HepG2 (cell line): ENCODE results near the gene HELZ2. TPM values are rescaled to one million over a fixed set of nuclear protein-coding genes. Genes with fewer than 3 reads are reported as not detected.

Source experiments
- CHD2 ChIP-seq: IDR thresholded peaks from 2 replicates; pipeline ENCODE4 v1.6.1; 2011; ENCODE audit warnings: low read depth, low read length, improper control_type of control experiment
- FOXJ3 ChIP-seq: sonication (generic); formaldehyde crosslinking; IDR thresholded peaks from 2 replicates; pipeline ENCODE4 v1.4.0; 2020; ENCODE audit warnings: missing genetic modification reagents, mild to moderate bottlenecking, borderline replicate concordance
- GLI4 ChIP-seq: sonication (generic); formaldehyde crosslinking; IDR thresholded peaks from 2 replicates; pipeline ENCODE4 v1.5.1; 2020; ENCODE audit warnings: missing genetic modification reagents, mild to moderate bottlenecking, moderate library complexity, borderline replicate concordance
- KLF11 ChIP-seq: IDR thresholded peaks from 2 replicates; pipeline ENCODE4 v1.6.1; 2016; ENCODE audit warnings: missing compliant biosample characterization
- NFKB2 ChIP-seq: sonication (generic); formaldehyde crosslinking; IDR thresholded peaks from 2 replicates; pipeline ENCODE4 v1.4.0; 2020; ENCODE audit warnings: missing genetic modification reagents, borderline replicate concordance
- RXRA ChIP-seq: sonication (generic); formaldehyde crosslinking; IDR thresholded peaks from 2 replicates; pipeline ENCODE4 v1.5.1; 2020; ENCODE audit warnings: missing genetic modification reagents
- TP53 ChIP-seq: sonication (generic); formaldehyde crosslinking; conservative IDR thresholded peaks from 2 replicates; pipeline ENCODE4 v1.4.0; 2020; ENCODE audit warnings: missing genetic modification reagents
- ZFP1 ChIP-seq: IDR thresholded peaks from 2 replicates; pipeline ENCODE4 v1.6.1; 2016
- ZMAT3 ChIP-seq: sonication (generic); formaldehyde crosslinking; conservative IDR thresholded peaks from 2 replicates; pipeline ENCODE4 v1.7.0; 2021; ENCODE audit warnings: missing genetic modification reagents
- ZNF484 ChIP-seq: sonication (generic); formaldehyde crosslinking; IDR thresholded peaks from 2 replicates; pipeline ENCODE4 v1.5.1; 2020; ENCODE audit warnings: mild to moderate bottlenecking, low read depth, missing genetic modification reagents, borderline replicate concordance
- ZNF768 ChIP-seq: sonication (generic); formaldehyde crosslinking; IDR thresholded peaks from 2 replicates; pipeline ENCODE4 v1.4.0; 2020; ENCODE audit warnings: missing genetic modification reagents
- ZNF878 ChIP-seq: sonication (generic); formaldehyde crosslinking; IDR thresholded peaks from 2 replicates; pipeline ENCODE4 v1.8.1; 2023; ENCODE audit warnings: mild to moderate bottlenecking, missing genetic modification reagents, moderate library complexity
- polyA plus RNA-seq, 8 experiments: library from polyadenylated mRNA; depleted of rRNA in 3 of 8; stranded (reverse) in 7 of 8; unstranded in 1 of 8; fragments of >200 nt; fragmentation: Illumina TruSeq in 4 of 8; extraction: Trizol in 4 of 8; gene quantifications; 2 replicates each; pipeline versions ENCODE4 v1.2.1 to v1.2.3, GENCODE V29; 2011 to 2016; ENCODE audit warnings: low read depth in 4 of 8, missing spikeins in 1 of 8, mixed read lengths in 1 of 8; ENCODE audit not compliant: insufficient read depth in 1 of 8
- total RNA-seq, 5 experiments: library from RNA; depleted of rRNA; stranded (reverse); fragments of >200 nt; fragmentation: Illumina TruSeq; extraction: Trizol; gene quantifications; 2 replicates each; pipeline ENCODE4 v1.2.3, GENCODE V29; 2016; ENCODE audit warnings: low read depth in 1 of 5
- TF ChIP-seq, protein P1 (sequence below): sonication (generic); formaldehyde crosslinking; IDR thresholded peaks from one replicate; pipeline ENCODE4 v1.5.1; 2020; ENCODE audit warnings: mild to moderate bottlenecking, missing genetic modification reagents; ENCODE audit errors: not compliant biosample characterization
- TF ChIP-seq, protein P2 (sequence below): IDR thresholded peaks from 2 replicates; pipeline ENCODE4 v1.6.1; 2016; ENCODE audit warnings: mild to moderate bottlenecking, missing biosample characterization, missing genetic modification reagents
- TF ChIP-seq, protein P3 (sequence below): sonication (generic); formaldehyde crosslinking; IDR thresholded peaks from 2 replicates; pipeline ENCODE4 v1.5.0; 2020; ENCODE audit warnings: mild to moderate bottlenecking, missing genetic modification reagents
- TF ChIP-seq, protein P4 (sequence below): sonication (generic); formaldehyde crosslinking; IDR thresholded peaks from 2 replicates; pipeline ENCODE4 v1.8.0; 2023; ENCODE audit warnings: mild to moderate bottlenecking, missing genetic modification reagents

HELZ2 gene
- total and polyA plus RNA-seq, 2 of the 13 experiments (the other 11 are each of a cell fraction or from before 2014, with no cell fraction given): 9.6 to 10.1 TPM

DNA sequence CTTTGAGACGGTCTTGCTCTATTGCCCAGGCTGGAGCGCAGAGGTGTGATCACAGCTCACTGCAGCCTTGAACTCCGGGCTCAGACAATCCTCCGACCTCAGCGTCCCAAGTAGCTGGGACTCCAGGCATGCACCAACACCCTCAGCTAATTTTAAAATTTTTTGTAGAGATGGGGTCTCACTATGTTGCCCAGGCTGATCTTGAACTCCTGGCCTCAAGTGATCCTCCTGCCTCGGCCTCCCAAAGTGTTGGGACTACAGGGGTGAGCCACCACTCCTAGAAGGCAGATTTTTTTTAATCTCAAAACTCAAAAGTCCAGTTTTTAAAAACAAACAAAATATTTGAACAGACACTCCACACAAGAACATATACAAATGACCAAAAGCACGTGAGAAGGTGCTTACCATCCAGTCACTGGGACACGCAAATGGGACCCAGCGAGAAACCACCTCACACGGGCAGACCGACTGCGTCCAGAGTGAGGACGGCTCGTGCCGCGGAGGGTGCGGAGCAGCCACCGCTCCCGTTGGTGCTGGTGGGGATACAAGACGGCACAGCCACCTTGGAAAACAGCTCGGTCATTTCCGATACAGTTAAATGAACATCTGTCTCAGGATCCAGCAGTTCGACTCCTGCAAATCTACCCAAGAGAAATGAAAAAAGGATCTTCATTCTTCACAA is 8.5 kb upstream of the HELZ2 start (continued):
- peak; percentile 36; the same call in 1 of the 2 replicates for TF ChIP-seq NFKB2 (CRISPR knock-in tag)
- TF ChIP-seq TP53 (CRISPR knock-in tag): no peak
- TF ChIP-seq, protein P1, sequence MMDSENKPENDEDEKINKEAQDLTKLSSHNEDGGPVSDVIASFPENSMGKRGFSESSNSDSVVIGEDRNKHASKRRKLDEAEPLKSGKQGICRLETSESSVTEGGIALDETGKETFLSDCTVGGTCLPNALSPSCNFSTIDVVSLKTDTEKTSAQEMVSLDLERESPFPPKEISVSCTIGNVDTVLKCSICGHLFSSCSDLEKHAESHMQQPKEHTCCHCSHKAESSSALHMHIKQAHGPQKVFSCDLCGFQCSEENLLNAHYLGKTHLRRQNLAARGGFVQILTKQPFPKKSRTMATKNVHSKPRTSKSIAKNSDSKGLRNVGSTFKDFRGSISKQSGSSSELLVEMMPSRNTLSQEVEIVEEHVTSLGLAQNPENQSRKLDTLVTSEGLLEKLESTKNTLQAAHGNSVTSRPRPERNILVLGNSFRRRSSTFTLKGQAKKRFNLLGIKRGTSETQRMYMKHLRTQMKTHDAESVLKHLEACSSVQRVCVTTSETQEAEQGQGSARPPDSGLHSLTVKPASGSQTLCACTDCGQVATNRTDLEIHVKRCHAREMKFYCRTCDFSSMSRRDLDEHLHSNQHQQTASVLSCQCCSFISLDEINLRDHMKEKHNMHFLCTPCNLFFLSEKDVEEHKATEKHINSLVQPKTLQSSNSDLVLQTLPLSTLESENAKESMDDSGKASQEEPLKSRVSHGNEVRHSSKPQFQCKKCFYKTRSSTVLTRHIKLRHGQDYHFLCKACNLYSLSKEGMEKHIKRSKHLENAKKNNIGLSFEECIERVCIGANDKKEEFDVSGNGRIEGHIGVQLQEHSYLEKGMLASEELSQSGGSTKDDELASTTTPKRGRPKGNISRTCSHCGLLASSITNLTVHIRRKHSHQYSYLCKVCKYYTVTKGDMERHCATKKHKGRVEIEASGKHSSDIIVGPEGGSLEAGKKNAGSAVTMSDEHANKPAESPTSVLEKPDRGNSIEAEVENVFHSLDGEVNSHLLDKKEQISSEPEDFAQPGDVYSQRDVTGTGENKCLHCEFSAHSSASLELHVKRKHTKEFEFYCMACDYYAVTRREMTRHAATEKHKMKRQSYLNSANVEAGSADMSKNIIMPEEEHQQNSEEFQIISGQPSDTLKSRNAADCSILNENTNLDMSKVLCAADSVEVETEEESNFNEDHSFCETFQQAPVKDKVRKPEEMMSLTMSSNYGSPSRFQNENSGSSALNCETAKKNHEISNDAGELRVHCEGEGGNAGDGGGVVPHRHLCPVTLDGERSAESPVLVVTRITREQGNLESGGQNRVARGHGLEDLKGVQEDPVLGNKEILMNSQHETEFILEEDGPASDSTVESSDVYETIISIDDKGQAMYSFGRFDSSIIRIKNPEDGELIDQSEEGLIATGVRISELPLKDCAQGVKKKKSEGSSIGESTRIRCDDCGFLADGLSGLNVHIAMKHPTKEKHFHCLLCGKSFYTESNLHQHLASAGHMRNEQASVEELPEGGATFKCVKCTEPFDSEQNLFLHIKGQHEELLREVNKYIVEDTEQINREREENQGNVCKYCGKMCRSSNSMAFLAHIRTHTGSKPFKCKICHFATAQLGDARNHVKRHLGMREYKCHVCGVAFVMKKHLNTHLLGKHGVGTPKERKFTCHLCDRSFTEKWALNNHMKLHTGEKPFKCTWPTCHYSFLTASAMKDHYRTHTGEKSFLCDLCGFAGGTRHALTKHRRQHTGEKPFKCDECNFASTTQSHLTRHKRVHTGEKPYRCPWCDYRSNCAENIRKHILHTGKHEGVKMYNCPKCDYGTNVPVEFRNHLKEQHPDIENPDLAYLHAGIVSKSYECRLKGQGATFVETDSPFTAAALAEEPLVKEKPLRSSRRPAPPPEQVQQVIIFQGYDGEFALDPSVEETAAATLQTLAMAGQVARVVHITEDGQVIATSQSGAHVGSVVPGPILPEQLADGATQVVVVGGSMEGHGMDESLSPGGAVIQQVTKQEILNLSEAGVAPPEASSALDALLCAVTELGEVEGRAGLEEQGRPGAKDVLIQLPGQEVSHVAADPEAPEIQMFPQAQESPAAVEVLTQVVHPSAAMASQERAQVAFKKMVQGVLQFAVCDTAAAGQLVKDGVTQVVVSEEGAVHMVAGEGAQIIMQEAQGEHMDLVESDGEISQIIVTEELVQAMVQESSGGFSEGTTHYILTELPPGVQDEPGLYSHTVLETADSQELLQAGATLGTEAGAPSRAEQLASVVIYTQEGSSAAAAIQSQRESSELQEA (CRISPR knock-in tag): peak; percentile 16
- TF ChIP-seq RXRA (CRISPR knock-in tag): 0 out of 2 replicates have a peak, but pooled peaks have one; percentile 10
- TF ChIP-seq CHD2: no peak
- no peak for TF ChIP-seq KLF11 (CRISPR knock-in tag)
- TF ChIP-seq, protein P2, sequence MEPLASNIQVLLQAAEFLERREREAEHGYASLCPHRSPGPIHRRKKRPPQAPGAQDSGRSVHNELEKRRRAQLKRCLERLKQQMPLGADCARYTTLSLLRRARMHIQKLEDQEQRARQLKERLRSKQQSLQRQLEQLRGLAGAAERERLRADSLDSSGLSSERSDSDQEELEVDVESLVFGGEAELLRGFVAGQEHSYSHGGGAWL: peak; percentile 53; the same call in 1 of the 2 replicates
- TF ChIP-seq ZNF484: no peak
- no peak for TF ChIP-seq ZFP1
- no peak for TF ChIP-seq ZNF878 (CRISPR knock-in tag)
- peak; percentile 73; the same call in 1 of the 2 replicates for TF ChIP-seq ZNF768 (CRISPR knock-in tag)
- TF ChIP-seq, protein P3, sequence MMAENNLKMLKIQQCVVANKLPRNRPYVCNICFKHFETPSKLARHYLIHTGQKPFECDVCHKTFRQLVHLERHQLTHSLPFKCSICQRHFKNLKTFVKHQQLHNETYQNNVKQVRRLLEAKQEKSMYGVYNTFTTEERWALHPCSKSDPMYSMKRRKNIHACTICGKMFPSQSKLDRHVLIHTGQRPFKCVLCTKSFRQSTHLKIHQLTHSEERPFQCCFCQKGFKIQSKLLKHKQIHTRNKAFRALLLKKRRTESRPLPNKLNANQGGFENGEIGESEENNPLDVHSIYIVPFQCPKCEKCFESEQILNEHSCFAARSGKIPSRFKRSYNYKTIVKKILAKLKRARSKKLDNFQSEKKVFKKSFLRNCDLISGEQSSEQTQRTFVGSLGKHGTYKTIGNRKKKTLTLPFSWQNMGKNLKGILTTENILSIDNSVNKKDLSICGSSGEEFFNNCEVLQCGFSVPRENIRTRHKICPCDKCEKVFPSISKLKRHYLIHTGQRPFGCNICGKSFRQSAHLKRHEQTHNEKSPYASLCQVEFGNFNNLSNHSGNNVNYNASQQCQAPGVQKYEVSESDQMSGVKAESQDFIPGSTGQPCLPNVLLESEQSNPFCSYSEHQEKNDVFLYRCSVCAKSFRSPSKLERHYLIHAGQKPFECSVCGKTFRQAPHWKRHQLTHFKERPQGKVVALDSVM (CRISPR knock-in tag): peak; percentile 92
- no peak for TF ChIP-seq GLI4 (CRISPR knock-in tag)
- TF ChIP-seq FOXJ3 (CRISPR knock-in tag): no peak
- TF ChIP-seq ZMAT3 (CRISPR knock-in tag): no peak
- TF ChIP-seq, protein P4, sequence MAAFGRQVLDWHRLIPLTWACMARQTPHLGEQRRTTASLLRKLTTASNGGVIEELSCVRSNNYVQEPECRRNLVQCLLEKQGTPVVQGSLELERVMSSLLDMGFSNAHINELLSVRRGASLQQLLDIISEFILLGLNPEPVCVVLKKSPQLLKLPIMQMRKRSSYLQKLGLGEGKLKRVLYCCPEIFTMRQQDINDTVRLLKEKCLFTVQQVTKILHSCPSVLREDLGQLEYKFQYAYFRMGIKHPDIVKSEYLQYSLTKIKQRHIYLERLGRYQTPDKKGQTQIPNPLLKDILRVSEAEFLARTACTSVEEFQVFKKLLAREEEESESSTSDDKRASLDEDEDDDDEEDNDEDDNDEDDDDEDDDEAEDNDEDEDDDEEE (CRISPR knock-in tag): no peak
